BLaER1 treated with 17β-estradiol and CSF1 and Interleukin-3, amounts not matched to agents 10 nM and 100 nM (cell line): ENCODE data around the gene ATP11A.

ENCODE experiments used
- H3K27ac ChIP-seq, 11 experiments: shearing (Covaris generic); formaldehyde crosslinking; 2 replicates each; pipeline ENCODE4 v1.8.1; 2022
- H3K27me3 ChIP-seq, 11 experiments: shearing (Covaris generic); formaldehyde crosslinking; 2 replicates each; pipeline ENCODE4 v1.8.1; 2022
- H3K36me3 ChIP-seq, 11 experiments: shearing (Covaris generic); formaldehyde crosslinking; 2 replicates each; pipeline ENCODE4 v1.8.1; 2022
- H3K4me1 ChIP-seq, 10 experiments: shearing (Covaris generic); formaldehyde crosslinking; 2 replicates each; pipeline ENCODE4 v1.8.1; 2022
- H3K4me2 ChIP-seq, 11 experiments: shearing (Covaris generic); formaldehyde crosslinking; 2 replicates each; pipeline ENCODE4 v1.8.1; 2022
- H3K4me3 ChIP-seq, 10 experiments: shearing (Covaris generic); formaldehyde crosslinking; 2 replicates each; pipeline ENCODE4 v1.8.1; 2022
- H3K9ac ChIP-seq, 11 experiments: shearing (Covaris generic); formaldehyde crosslinking; 2 replicates each; pipeline ENCODE4 v1.8.1; 2022
- H3K9me3 ChIP-seq, 11 experiments: shearing (Covaris generic); formaldehyde crosslinking; replicated peaks in 1 of 11; 2 replicates each; pipeline ENCODE4 v1.8.1; 2022
- H4K20me1 ChIP-seq, 11 experiments: shearing (Covaris generic); formaldehyde crosslinking; 2 replicates each; pipeline ENCODE4 v1.8.1; 2022
- Cebpa-rat ChIP-seq, 11 experiments: shearing (Covaris generic); IDR thresholded peaks; 2 replicates each; pipeline ENCODE4 v1.8.1; 2022

ATP11A gene

DNA sequence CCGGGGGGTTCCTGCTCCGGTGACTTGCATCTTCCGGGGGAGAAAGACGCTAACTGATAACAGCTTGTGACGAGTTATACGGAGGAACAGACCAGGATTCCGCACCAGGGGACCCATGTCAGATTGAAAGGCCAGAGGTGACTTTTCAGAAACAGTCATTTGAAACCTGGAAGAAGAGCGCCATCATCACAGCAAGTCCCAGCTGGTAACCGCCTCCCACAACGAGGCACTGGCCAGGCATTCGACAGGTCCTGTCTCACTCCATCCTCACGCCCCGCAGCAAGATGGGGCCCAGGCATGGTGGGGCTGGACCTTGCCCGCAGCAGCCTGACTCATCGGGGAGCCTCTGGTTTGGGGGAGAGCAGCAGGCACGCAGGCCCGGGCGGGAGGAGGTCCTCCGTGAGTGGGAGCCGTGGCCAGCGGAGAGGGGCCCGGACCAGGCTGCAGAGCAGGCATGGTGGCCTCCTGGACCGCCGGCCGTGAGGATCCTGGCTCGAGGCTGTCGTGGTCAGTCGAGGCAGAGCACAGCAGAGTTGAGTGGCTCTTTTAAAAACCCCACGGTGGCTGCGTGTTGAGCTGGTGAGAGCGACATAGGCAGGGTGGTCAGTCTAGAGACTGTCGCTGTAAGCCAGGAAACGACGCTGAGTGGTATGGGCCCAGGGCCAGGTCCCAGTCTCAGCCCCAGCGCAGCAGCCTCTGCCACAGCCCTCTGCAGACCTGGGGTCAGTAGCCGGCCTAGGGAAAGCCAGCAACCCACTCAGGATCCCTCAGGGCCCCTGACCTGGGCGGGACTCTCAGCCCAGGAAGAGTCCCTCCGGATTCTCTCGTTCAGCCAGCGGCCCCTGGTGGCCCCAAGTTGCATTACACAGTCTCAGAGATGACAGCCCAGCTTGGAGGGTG, 184.3 kb downstream of the ATP11A start:
- peaks cover 24 to 85% (median 51%) of the 10 kb centered on the region in 11 experiments for H3K36me3 ChIP-seq
- no peaks in the 10 kb centered on the region for H3K9me3 ChIP-seq
- no peak for TF ChIP-seq Cebpa-rat (IDR thresholded peaks at IDR 0.05)
- H3K4me1 ChIP-seq: peaks cover 15 to 48% (median 42%) of the 10 kb centered on the region in 10 experiments
- H4K20me1 ChIP-seq: peaks cover 5 to 94% (median 62%) of the 10 kb centered on the region in 11 experiments; a peak in 21 of 22 replicates
- H3K27me3 ChIP-seq: peaks cover 0 to 9% (median 0%) of the 10 kb centered on the region in 11 experiments; a peak in 5 of 22 replicates
- H3K9ac ChIP-seq: 0 out of 22 replicates have a peak overlapping the region, but pooled peaks of 1 of the 11 experiments have one; percentile 23
- H3K27ac ChIP-seq: no peak overlapping the region
- no peak overlapping the region for H3K4me3 ChIP-seq
- H3K4me2 ChIP-seq: peak overlapping the region; percentile 2 to 83 (median 62); a peak in 18 of 22 replicates

DNA sequence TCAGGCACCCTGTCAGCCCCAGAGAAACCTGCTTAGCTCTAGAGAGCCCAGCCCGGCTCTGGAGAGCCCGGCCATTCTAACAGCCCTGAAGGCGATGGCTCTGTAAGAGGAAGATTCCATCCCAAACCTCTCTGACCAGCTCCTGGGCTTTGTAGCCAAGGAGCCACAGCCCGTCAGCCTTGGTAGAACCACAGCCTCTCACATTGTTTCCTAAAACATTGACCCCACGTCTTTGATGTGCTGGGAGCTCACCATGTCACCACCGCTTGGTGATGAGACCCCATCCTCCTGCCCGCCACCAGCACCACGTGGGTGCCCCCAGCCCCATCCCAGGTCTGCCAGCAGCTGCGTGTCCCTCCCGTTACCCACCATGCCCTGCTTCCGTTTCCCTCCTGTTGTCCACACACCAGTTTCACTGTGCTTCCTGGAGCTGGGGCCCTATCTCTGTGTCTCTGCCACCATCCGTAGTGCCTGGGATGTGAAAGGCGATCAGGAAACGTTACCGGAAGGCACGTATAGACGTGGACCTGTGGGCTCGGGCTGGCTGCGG, 185.0 kb downstream of the ATP11A start:
- H4K20me1 ChIP-seq: peaks cover 5 to 92% (median 57%) of the 10 kb centered on the region in 11 experiments; a peak in 21 of 22 replicates
- H3K36me3 ChIP-seq: peaks cover 29 to 85% (median 52%) of the 10 kb centered on the region in 11 experiments
- H3K4me3 ChIP-seq: no peak overlapping the region
- no peak overlapping the region for H3K4me2 ChIP-seq
- no peaks in the 10 kb centered on the region for H3K9me3 ChIP-seq
- H3K4me1 ChIP-seq: peaks cover 8 to 41% (median 35%) of the 10 kb centered on the region in 10 experiments
- peaks cover 0 to 9% (median 0%) of the 10 kb centered on the region in 11 experiments; a peak in 5 of 22 replicates for H3K27me3 ChIP-seq
- H3K9ac ChIP-seq: peak overlapping the region in 1 of 11 experiments; percentile 23; a peak in 1 of 22 replicates
- no peak for TF ChIP-seq Cebpa-rat (IDR thresholded peaks at IDR 0.05)
- H3K27ac ChIP-seq: no peak overlapping the region

GRCh38 chr13:112875627-112876026, 185.8 kb downstream of the ATP11A start:
- Histone ChIP-seq H3K9me3 (no peaks in the 10 kb centered on the region), H3K36me3 (peaks cover 37 to 87% (median 60%) of the 10 kb centered on the region in 11 experiments), H3K4me3 (no peak overlapping the region), H3K27me3 (peaks cover 0 to 9% (median 0%) of the 10 kb centered on the region in 11 experiments; a peak in 5 of 22 replicates), H3K4me2 (no peak overlapping the region), H3K9ac (peak overlapping the region in 1 of 11 experiments; percentile 23; a peak in 1 of 22 replicates), H3K27ac (no peak overlapping the region), H4K20me1 (peaks cover 5 to 94% (median 50%) of the 10 kb centered on the region in 11 experiments; a peak in 21 of 22 replicates), H3K4me1 (peaks cover 4 to 35% (median 30%) of the 10 kb centered on the region in 10 experiments; a peak in 19 of 20 replicates)
- no peak for TF ChIP-seq Cebpa-rat (IDR thresholded peaks at IDR 0.05)

DNA sequence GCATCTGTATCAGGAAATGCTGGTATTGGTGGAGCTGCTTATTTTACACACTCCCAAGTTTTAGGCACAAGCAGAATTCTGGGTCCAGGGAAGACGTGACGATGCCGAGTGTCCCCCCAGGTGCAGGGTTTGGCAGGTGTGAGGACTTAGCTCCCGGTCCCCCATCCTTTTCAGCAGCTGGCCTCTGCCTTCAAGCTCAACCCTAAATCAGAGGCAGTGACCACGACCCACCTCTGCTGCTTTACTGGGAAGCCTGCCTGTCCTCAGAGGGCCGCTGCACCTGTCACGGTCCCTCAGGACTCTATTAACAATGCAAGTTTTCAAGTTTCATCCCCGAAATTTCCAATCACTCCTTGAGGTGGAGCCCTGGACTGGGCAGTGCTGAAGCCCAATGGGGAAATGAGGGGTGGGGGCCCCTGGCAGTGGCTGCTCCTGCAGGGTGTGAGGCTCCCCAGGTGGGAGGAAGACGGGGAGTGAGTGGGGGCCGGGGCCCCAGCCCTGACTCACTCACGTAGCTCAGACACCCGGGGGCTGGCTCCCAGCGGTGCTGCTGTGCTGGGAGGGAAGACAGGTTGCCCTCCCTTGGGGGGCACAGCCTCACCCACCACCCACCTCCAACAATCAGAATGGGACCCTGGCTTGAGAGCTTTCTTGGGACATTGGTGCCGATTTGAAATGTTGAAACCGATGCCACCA, 186.6 kb downstream of the ATP11A start:
- Histone ChIP-seq H4K20me1 (peaks cover 5 to 94% (median 46%) of the 10 kb centered on the region in 11 experiments; a peak in 21 of 22 replicates), H3K27ac (no peak overlapping the region), H3K4me3 (no peak overlapping the region), H3K27me3 (peaks cover 0 to 8% (median 0%) of the 10 kb centered on the region in 11 experiments; a peak in 5 of 22 replicates), H3K36me3 (peaks cover 45 to 87% (median 68%) of the 10 kb centered on the region in 11 experiments), H3K9ac (no peak overlapping the region; a peak in 1 of 22 replicates), H3K4me1 (peaks cover 4 to 30% (median 29%) of the 10 kb centered on the region in 10 experiments; a peak in 19 of 20 replicates), H3K4me2 (no peak overlapping the region), H3K9me3 (no peaks in the 10 kb centered on the region)
- TF ChIP-seq Cebpa-rat (IDR thresholded peaks at IDR 0.05): no peak

DNA sequence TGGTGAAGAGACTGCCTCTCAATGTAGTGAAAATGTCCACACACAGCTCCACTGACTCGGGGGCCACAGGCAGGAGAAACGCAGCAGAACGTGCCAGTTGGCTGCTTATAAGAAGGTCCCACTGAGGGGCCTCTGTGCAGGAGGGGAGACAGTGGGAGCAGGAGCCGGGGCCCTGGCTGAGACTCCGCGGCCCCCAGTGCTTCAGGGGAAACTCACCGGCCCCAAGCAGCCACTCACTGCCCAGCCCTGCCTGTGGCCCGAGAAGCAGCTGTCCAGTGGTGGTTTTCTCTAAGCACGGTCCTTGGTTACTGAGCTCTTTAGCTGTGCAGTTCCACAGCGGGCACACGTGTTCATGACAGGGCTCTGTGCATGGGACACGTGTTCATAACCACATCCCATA, 187.2 kb downstream of the ATP11A start:
- Histone ChIP-seq H3K9me3 (no peaks in the 10 kb centered on the region), H3K4me3 (no peak overlapping the region), H3K4me2 (no peak overlapping the region), H3K9ac (no peak overlapping the region), H3K27ac (no peak overlapping the region), H3K36me3 (peaks cover 52 to 88% (median 70%) of the 10 kb centered on the region in 11 experiments), H3K4me1 (peaks cover 4 to 24% (median 24%) of the 10 kb centered on the region in 10 experiments; a peak in 19 of 20 replicates), H4K20me1 (peaks cover 5 to 97% (median 47%) of the 10 kb centered on the region in 11 experiments; a peak in 21 of 22 replicates), H3K27me3 (peaks cover 0 to 8% (median 0%) of the 10 kb centered on the region in 11 experiments; a peak in 3 of 22 replicates)
- no peak for TF ChIP-seq Cebpa-rat (IDR thresholded peaks at IDR 0.05)

GRCh38 chr13:112877539-112877938, 187.7 kb downstream of the ATP11A start:
- H3K4me2 ChIP-seq: no peak overlapping the region
- H3K4me3 ChIP-seq: no peak overlapping the region
- H3K4me1 ChIP-seq: peaks cover 4 to 19% (median 19%) of the 10 kb centered on the region in 10 experiments; a peak in 19 of 20 replicates
- H4K20me1 ChIP-seq: peaks cover 5 to 98% (median 51%) of the 10 kb centered on the region in 11 experiments; a peak in 21 of 22 replicates
- no peak overlapping the region for H3K9ac ChIP-seq
- H3K27ac ChIP-seq: no peak overlapping the region
- no peaks in the 10 kb centered on the region for H3K9me3 ChIP-seq
- peaks cover 0 to 8% (median 0%) of the 10 kb centered on the region in 11 experiments; a peak in 3 of 22 replicates for H3K27me3 ChIP-seq
- peaks cover 56 to 93% (median 75%) of the 10 kb centered on the region in 11 experiments for H3K36me3 ChIP-seq
- TF ChIP-seq Cebpa-rat (IDR thresholded peaks at IDR 0.05): no peak

DNA sequence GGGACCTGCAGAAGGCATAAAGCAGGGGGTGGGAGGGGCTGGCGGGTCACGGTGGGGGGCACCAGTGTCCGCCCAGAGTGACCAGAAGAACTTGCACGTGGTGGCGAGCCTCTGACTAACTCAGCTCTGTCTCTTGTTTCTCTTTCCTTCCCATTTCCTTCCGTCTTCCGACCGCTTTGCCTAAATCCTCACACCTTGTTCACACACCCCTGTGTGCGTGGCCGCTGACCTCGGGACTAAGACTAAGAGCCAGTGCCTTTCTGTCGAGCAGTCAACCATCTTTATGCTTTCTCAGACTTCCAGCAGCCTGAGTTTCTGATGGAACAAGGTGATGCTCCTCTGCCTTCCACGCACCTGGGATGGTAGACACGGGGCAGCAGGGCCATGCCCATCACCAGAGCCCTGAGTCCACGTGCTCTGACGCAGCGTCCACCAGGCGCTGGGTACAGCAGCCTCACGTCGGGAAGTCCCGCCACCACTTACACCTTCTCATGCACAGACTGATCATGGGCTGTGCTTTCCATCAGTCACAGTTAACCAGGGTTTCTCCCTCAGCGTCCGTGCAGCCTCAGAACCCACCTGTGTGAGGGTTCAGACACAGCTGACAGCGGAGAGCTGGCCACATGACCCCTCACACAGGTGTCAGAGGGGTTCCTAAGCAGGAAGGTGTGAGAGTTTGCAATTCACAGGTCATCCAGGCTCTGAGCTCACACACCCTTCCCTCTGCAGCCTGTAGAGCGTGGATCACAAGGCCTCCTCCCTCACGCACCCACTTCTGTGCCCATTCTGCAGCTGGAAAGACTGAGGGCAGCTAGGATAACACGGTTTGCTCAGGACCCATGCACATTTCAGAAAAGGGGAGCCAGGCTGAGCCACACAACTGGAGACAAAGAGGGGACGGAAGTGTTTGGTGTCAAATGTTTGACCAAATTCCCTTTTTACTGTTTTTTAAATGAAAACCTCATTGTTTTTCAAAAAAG, 188.4 kb downstream of the ATP11A start:
- no peak overlapping the region for H3K9ac ChIP-seq
- H3K4me3 ChIP-seq: no peak overlapping the region
- H3K4me1 ChIP-seq: peaks cover 0 to 12% (median 12%) of the 10 kb centered on the region in 10 experiments; a peak in 16 of 20 replicates
- no peak for TF ChIP-seq Cebpa-rat (IDR thresholded peaks at IDR 0.05)
- H3K36me3 ChIP-seq: peaks cover 57 to 98% (median 80%) of the 10 kb centered on the region in 11 experiments
- no peaks in the 10 kb centered on the region for H3K9me3 ChIP-seq
- H3K4me2 ChIP-seq: no peak overlapping the region
- H3K27me3 ChIP-seq: peaks cover 0 to 8% (median 0%) of the 10 kb centered on the region in 11 experiments; a peak in 2 of 22 replicates
- no peak overlapping the region for H3K27ac ChIP-seq
- H4K20me1 ChIP-seq: peaks cover 5 to 98% (median 57%) of the 10 kb centered on the region in 11 experiments; a peak in 21 of 22 replicates
